ENCODE results near the gene NDUFA3.
A peak's percentile ranks its signal among the peaks of the same experiment; 100 is the strongest.

The NDUFA3 gene

GRCh38 chr19:54138489-54139256 lies 36.0 kb downstream of the NDUFA3 start:
- DNase-seq: peak in 2 of 5 experiments; percentile 28

- DNase-seq: no peak
Observed at GRCh38 chr19:54141356-54141755, 38.7 kb downstream of the NDUFA3 start.

- no peak for DNase-seq
Observed at GRCh38 chr19:54142166-54142780, 39.6 kb downstream of the NDUFA3 start.

GRCh38 chr19:54145541-54146158 lies 43.0 kb downstream of the NDUFA3 start:
- no peak for DNase-seq

- DNase-seq: no peak
Observed at GRCh38 chr19:54147676-54148075, 45.0 kb downstream of the NDUFA3 start.

GRCh38 chr19:54148158-54148557 lies 45.5 kb downstream of the NDUFA3 start:
- no peak for DNase-seq

GRCh38 chr19:54149021-54149812 lies 46.6 kb downstream of the NDUFA3 start:
- no peak for DNase-seq

GRCh38 chr19:54151362-54152035 lies 48.8 kb downstream of the NDUFA3 start:
- DNase-seq: no peak

GRCh38 chr19:54152267-54152666 lies 49.6 kb downstream of the NDUFA3 start:
- DNase-seq: no peak

GRCh38 chr19:54152878-54153524 lies 50.3 kb downstream of the NDUFA3 start:
- no peak for DNase-seq

- DNase-seq: no peak
Observed at GRCh38 chr19:54153731-54154326, 51.2 kb downstream of the NDUFA3 start.

- peak in 3 of 5 experiments; percentile 33 to 92 (median 41) for DNase-seq
Observed at GRCh38 chr19:54154603-54155345, 52.1 kb downstream of the NDUFA3 start.

GRCh38 chr19:54155694-54156093 lies 53.0 kb downstream of the NDUFA3 start:
- DNase-seq: no peak

- no peak for DNase-seq
Observed at GRCh38 chr19:54156490-54156889, 53.8 kb downstream of the NDUFA3 start.

- no peak for DNase-seq
Observed at GRCh38 chr19:54156953-54157352, 54.3 kb downstream of the NDUFA3 start.
